ENCODE data around the gene DOLPP1. TPM values are rescaled to one million over a fixed set of nuclear protein-coding genes. Genes with fewer than 3 reads are reported as not detected.
"Not testable (repeated sequence)": the region's sequence is repeated elsewhere in the genome, so short reads cannot be mapped to it uniquely, and the experiment has no call there.

DOLPP1 gene
- total RNA-seq (10 to 100 TPM in 4 of 5 donors, 1 to 10 TPM in 1; 5.5 to 84.0 (median 17.4) TPM), polyA plus RNA-seq (10 to 100 TPM in 1 of 3 donors, 1 to 10 TPM in 2; 3.4 to 11.4 (median 8.3) TPM)
- long read RNA-seq, donor 1, partial matches to known transcripts = 0 of 1 reads
- long read RNA-seq, donor 1, other reads (novel, unspliced or antisense) = 0 of 1 reads
- long read RNA-seq, donor 2, transcript DOLPP1-202 (8 exons, 2,177 nt) = major isoform, 7 of 7 reads
- long read RNA-seq, donor 2, partial matches to known transcripts = 0 of 7 reads
- long read RNA-seq, donor 2, other reads (novel, unspliced or antisense) = 0 of 7 reads
- long read RNA-seq, donor 3, partial matches to known transcripts = 0 of 1 reads
- long read RNA-seq, donor 3, other reads (novel, unspliced or antisense) = 0 of 1 reads
- long read RNA-seq, donor 4, partial matches to known transcripts = 0 of 1 reads
- long read RNA-seq, donor 4, other reads (novel, unspliced or antisense) = 0 of 1 reads
- long read RNA-seq, donor 5, partial matches to known transcripts = 0 of 6 reads
- long read RNA-seq, donor 5, other reads (novel, unspliced or antisense) = 0 of 6 reads
- long read RNA-seq, donor 6, partial matches to known transcripts = 0 of 4 reads
- long read RNA-seq, donor 6, other reads (novel, unspliced or antisense) = 0 of 4 reads
- long read RNA-seq, donor 7, partial matches to known transcripts = 8 of 8 reads
- long read RNA-seq, donor 7, other reads (novel, unspliced or antisense) = 0 of 8 reads
- long read RNA-seq, donor 8, partial matches to known transcripts = 0 of 3 reads
- long read RNA-seq, donor 8, other reads (novel, unspliced or antisense) = 0 of 3 reads
- long read RNA-seq, donor 9, partial matches to known transcripts = 0 of 1 reads
- long read RNA-seq, donor 9, other reads (novel, unspliced or antisense) = 0 of 1 reads
- long read RNA-seq, donor 10, partial matches to known transcripts = 5 of 6 reads
- long read RNA-seq, donor 10, other reads (novel, unspliced or antisense) = 0 of 6 reads

GRCh38 chr9:129080601-129081387 is at the start of gene DOLPP1:
Gene DOLPP1, plus strand, starts transcription at chr9:129081111. Its CDS starts 21 bp downstream, at chr9:129081132.
- TF ChIP-seq EP300 (IDR thresholded peaks at IDR 0.05) (no peak), POLR2AphosphoS5 (IDR thresholded peaks at IDR 0.05) (peak in 2 of 3 donors; percentile 65 to 85)
- Histone ChIP-seq H3K36me3 (peaks cover 11 to 19% (median 16%) of the 10 kb centered on the region in 4 donors), H3K9me3 (no peaks in the 10 kb centered on the region), H3K4me1 (peaks cover 16 to 61% (median 43%) of the 10 kb centered on the region in 4 donors), H3K27me3 (no peaks in the 10 kb centered on the region), H3K27ac (peak within 1 kb of the TSS; percentile 82 to 91 (median 86)), H3K4me3 (peak within 1 kb of the TSS; percentile 71 to 90 (median 78))
- WGBS, 5 donors = 0 to 1% (median 0%) methylated on average over 27 to 70 of the region's 70 CpGs
- intact Hi-C loops (cut with DNase I; ENCODE audit: low total_unique reads) = no loop called here
- DNase-seq = peak; percentile 99 to 100

GRCh38 chr9:129031514-129031913 is 49.4 kb upstream of the DOLPP1 start:
- peaks cover 17 to 30% (median 29%) of the 10 kb centered on the region in 4 donors for H3K4me1 ChIP-seq
- H3K4me3 ChIP-seq = no peak overlapping the region
- DNase-seq = no peak
- TF ChIP-seq CTCF (IDR thresholded peaks at IDR 0.05) (no peak), POLR2AphosphoS5 (IDR thresholded peaks at IDR 0.05) (no peak), EP300 (IDR thresholded peaks at IDR 0.05) (no peak), POLR2A (IDR thresholded peaks at IDR 0.05) (no peak)
- no peak overlapping the region for H3K27ac ChIP-seq
- no peaks in the 10 kb centered on the region for H3K9me3 ChIP-seq
- intact Hi-C loops (cut with DNase I; ENCODE audit: low total_unique reads) = no loop called here
- H3K36me3 ChIP-seq = no peaks in the 10 kb centered on the region
- 69 to 76% (median 72%) methylated on average over 4 of the region's 4 CpGs for WGBS, 5 donors
- H3K27me3 ChIP-seq = no peaks in the 10 kb centered on the region

GRCh38 chr9:129032541-129033159 is 48.3 kb upstream of the DOLPP1 start:
- 80 to 87% (median 84%) methylated on average over 9 to 12 of the region's 12 CpGs for WGBS, 5 donors
- H3K27me3 ChIP-seq = no peaks in the 10 kb centered on the region
- H3K9me3 ChIP-seq = no peaks in the 10 kb centered on the region
- TF ChIP-seq EP300 (IDR thresholded peaks at IDR 0.05) (no peak), POLR2AphosphoS5 (IDR thresholded peaks at IDR 0.05) (no peak), POLR2A (IDR thresholded peaks at IDR 0.05) (no peak), CTCF (IDR thresholded peaks at IDR 0.05) (no peak)
- intact Hi-C loops (cut with DNase I; ENCODE audit: low total_unique reads) = no loop called here
- DNase-seq = peak in 1 of 2 donors; percentile 4
- no peaks in the 10 kb centered on the region for H3K36me3 ChIP-seq
- no peak overlapping the region for H3K4me3 ChIP-seq
- H3K27ac ChIP-seq = no peak overlapping the region
- peaks cover 13 to 28% (median 25%) of the 10 kb centered on the region in 4 donors for H3K4me1 ChIP-seq

- Histone ChIP-seq H3K27me3 (no peaks in the 10 kb centered on the region), H3K4me1 (peaks cover 18 to 32% (median 30%) of the 10 kb centered on the region in 4 donors), H3K4me3 (no peak overlapping the region), H3K9me3 (no peaks in the 10 kb centered on the region), H3K36me3 (no peaks in the 10 kb centered on the region), H3K27ac (no peak overlapping the region)
- DNase-seq = peak in 1 of 2 donors; percentile 5
- intact Hi-C loops (cut with DNase I; ENCODE audit: low total_unique reads) = no loop called here
- WGBS, 5 donors = 70 to 89% (median 76%) methylated on average over 8 of the region's 8 CpGs
- no peak for TF ChIP-seq EP300 (IDR thresholded peaks at IDR 0.05)
These were observed 47.7 kb upstream of the DOLPP1 start for GRCh38 chr9:129033216-129033615.

- DNase-seq; intact Hi-C loops (cut with DNase I; ENCODE audit: low total_unique reads); H3K9me3 ChIP-seq; H3K27me3 ChIP-seq; H3K36me3 ChIP-seq: not testable (repeated sequence)
- peak overlapping the region; percentile 78 to 89 (median 82) for H3K27ac ChIP-seq
- H3K4me3 ChIP-seq = peak overlapping the region; percentile 69 to 99 (median 92)
- 27 to 39% (median 36%) methylated on average over 7 to 13 of the region's 13 CpGs for WGBS, 5 donors
- H3K4me1 ChIP-seq = peaks cover 25 to 44% (median 37%) of the 10 kb centered on the region in 4 donors
These were observed 45.1 kb upstream of the DOLPP1 start for GRCh38 chr9:129035838-129036237.
